ENCODE results near the gene PGAM2.

DNA sequence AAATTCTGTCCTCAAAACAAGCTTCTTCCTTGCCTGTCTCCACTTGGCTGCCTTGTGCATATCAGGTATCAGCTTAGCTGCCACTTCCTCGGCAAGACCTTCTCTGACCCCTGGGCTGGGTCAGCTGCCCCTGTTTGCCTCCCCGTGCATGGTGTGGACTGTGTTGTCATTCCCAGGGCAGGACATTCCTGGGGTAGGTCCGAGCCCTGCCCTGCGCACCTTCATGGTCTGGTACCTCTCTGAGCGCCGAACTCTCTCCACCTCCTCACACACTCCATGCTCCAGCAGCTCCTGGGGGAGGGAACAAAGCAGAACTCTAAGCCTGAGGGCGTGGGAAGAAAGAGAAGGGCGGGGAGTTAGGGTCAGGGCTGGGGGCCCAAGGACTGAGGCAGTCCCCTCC is 13.2 kb upstream of the PGAM2 start:
- no peak for TF ChIP-seq SALL2 (tag by site-specific recombination; IDR thresholded peaks at IDR 0.05; ENCODE audit: borderline replicate concordance)
- TF ChIP-seq, protein P1, sequence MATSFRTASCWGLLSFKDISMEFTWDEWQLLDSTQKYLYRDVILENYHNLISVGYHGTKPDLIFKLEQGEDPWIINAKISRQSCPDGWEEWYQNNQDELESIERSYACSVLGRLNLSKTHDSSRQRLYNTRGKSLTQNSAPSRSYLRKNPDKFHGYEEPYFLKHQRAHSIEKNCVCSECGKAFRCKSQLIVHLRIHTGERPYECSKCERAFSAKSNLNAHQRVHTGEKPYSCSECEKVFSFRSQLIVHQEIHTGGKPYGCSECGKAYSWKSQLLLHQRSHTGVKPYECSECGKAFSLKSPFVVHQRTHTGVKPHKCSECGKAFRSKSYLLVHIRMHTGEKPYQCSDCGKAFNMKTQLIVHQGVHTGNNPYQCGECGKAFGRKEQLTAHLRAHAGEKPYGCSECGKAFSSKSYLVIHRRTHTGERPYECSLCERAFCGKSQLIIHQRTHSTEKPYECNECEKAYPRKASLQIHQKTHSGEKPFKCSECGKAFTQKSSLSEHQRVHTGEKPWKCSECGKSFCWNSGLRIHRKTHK (tag by site-specific recombination; IDR thresholded peaks at IDR 0.05) = no peak
- TF ChIP-seq, protein P2, sequence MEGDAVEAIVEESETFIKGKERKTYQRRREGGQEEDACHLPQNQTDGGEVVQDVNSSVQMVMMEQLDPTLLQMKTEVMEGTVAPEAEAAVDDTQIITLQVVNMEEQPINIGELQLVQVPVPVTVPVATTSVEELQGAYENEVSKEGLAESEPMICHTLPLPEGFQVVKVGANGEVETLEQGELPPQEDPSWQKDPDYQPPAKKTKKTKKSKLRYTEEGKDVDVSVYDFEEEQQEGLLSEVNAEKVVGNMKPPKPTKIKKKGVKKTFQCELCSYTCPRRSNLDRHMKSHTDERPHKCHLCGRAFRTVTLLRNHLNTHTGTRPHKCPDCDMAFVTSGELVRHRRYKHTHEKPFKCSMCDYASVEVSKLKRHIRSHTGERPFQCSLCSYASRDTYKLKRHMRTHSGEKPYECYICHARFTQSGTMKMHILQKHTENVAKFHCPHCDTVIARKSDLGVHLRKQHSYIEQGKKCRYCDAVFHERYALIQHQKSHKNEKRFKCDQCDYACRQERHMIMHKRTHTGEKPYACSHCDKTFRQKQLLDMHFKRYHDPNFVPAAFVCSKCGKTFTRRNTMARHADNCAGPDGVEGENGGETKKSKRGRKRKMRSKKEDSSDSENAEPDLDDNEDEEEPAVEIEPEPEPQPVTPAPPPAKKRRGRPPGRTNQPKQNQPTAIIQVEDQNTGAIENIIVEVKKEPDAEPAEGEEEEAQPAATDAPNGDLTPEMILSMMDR (tag by site-specific recombination; IDR thresholded peaks at IDR 0.05) = no peak
